LNCAP (cell line): ENCODE results near the gene FHOD3.
A peak's percentile ranks its signal among the peaks of the same experiment; 100 is the strongest.

Source experiments
- CTCF ChIP-seq: fragments of 450-650 bp; IDR thresholded peaks from 2 replicates; pipeline ENCODE4 v1.5.1; 2017; ENCODE audit warnings: mild to moderate bottlenecking

Gene FHOD3

GRCh38 chr18:36786686-36787085 is 489.2 kb downstream of the FHOD3 start:
- TF ChIP-seq CTCF = no peak

GRCh38 chr18:36792634-36793283 is 495.2 kb downstream of the FHOD3 start:
- no peak for TF ChIP-seq CTCF

DNA sequence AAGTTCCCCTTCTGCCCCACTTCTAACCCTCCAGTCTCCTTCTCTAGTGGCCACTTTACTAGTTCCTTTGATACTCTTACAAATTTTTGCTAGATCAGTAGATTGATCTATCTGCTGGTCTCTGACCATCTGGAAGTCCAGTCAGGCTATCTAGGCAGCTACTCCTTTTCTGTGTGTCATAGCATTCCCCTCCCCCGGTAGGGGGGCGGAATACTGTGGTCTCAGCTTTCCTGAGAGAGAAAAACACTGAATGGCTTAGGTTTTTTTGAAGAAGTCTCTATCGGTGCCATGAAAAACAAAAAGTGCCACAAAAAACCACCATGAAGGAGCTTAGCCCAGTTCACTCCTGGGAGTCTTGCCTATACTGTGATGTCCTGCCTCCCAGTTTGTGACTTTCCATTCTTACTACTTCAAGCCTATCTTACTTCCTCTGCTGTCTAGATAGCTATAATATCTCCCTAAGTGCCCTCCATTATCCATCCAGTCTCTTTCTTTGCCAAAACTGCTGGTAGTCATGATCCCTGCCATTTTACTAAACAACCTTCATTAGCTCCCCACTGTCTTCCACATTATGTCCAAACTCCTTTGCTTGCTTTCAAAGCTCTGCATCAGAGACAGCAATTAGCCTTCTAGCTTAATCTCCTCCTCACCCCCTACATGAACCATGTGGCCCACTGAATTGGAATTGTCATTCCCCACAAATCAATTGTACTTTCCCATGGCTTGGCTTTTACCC is 501.4 kb downstream of the FHOD3 start:
- no peak for TF ChIP-seq CTCF

DNA sequence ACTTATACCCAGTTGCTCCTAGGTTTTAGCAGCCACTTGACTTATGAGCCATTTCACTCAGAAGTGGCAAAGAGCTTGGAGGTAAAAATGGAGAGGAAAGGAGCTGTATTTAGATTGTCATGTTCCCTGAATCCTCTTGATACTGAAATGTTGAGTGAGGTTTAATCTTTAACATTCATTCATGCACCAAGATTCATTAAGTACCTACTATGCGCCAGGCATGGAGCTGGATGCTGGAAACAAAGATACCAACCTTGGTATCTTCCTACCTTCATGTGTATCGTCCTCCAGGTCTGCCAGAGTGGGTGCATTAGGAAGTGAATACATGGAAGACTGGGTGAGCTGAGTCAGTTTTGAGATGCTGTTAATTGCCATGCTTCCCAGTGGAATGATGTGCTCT is 507.6 kb downstream of the FHOD3 start:
- TF ChIP-seq CTCF = no peak

- no peak for TF ChIP-seq CTCF
Measured at GRCh38 chr18:36808681-36809080, 511.2 kb downstream of the FHOD3 start.

- peak; percentile 84 for TF ChIP-seq CTCF
Measured at GRCh38 chr18:36809590-36810381, 512.3 kb downstream of the FHOD3 start.

- TF ChIP-seq CTCF = no peak
Measured at GRCh38 chr18:36811430-36811829, 513.9 kb downstream of the FHOD3 start.
